HG02623 (cell line): Measurements from ENCODE around the gene CECR2.

Experiments used
- ATAC-seq: cut with Tn5 transposase; IDR thresholded peaks from one replicate; pipeline ENCODE4 v1.9.1; 2021; ENCODE audit warnings: moderate library complexity; ENCODE audit not compliant: unreplicated experiment

The CECR2 gene

DNA sequence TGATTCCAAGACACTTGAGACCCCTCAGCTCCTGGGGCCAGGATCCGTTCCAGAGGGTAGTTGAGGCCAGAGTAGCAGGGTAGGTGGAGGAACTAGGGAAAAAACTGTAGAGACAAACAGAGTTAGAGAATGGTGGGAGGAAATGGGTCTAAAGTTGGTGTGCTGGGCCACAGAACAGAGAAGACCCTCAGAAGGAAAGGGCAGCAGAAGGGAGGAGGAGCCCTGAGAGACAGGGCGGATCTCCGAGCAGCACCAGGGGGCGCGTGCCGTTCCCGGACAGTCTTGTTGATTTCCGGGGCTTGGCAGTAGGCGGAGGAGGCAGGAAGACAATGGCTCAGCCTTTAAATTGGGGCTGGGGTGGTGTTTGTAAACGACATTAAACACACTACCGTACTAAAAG is 2.4 kb upstream of the CECR2 start:
- no peak for ATAC-seq

- no peak for ATAC-seq
Observed at GRCh38 chr22:17368144-17368543, 1.1 kb upstream of the CECR2 start.

DNA sequence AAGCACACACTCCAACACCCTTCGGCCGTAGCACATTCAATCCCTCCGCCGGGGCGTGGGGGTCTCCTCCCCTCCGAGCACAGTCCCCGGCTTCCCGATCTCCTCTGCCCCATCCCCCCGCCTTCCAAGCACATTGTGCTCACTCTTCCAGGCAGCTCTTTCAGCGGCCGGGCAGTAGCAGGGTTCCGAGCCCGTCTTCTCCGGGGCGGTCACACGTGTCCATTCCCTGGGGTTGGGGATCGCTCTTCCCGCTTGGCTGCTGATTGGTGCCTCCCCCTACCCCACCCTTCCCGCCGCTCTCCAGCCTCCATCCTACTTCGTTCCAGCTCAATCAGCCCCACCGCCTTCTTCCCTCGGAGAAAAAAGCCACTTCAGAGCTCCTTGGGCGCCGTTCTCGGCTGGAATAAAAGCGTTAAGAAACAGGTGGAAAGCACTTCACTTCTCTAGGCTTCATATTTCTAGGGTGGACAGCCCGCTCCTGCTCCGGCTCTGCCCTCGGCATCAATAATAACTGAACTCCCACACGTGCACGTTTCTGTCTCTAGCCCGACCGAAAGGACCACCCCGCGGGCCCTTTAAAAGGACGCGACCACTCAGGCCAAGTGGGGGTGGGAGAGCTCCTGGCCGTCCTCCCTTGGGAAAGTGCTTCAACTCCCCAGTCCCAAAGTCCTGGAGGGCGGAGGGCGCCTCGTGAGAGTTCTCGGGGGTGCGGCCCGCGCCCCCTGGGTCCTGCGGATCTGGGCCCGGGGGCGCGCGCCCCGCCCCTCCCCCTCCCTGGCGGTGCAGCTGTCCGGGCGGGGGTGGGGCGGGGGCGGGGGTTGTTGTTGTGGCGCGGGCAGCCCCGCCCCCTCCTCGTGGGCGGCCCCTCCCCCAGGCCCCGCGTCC is 464 bp upstream of the CECR2 start:
- no peak for ATAC-seq

- ATAC-seq = no peak
Observed at GRCh38 chr22:17370026-17370765, 936 bp downstream of the CECR2 start.

GRCh38 chr22:17370766-17371432 is 1.6 kb downstream of the CECR2 start:
- no peak for ATAC-seq

DNA sequence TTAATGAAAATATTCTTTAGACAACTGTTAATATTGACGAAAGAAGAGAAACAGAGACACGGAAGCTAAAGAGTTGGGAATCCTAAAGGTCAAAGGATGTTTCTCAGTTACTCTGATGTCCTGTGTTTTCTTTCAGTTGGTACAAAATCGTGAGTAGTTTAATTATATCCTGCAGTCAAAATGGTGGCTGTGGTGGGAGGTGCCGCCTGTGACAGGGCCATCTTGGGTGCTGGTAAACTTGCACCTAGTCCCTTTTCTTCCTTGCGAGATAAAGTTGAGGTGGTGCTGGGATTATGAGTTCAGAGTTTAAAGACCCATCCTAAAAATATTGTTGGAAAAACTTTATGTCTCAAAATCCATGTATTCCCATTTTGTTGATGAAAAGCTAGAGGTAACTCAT is 2.2 kb downstream of the CECR2 start:
- no peak for ATAC-seq

DNA sequence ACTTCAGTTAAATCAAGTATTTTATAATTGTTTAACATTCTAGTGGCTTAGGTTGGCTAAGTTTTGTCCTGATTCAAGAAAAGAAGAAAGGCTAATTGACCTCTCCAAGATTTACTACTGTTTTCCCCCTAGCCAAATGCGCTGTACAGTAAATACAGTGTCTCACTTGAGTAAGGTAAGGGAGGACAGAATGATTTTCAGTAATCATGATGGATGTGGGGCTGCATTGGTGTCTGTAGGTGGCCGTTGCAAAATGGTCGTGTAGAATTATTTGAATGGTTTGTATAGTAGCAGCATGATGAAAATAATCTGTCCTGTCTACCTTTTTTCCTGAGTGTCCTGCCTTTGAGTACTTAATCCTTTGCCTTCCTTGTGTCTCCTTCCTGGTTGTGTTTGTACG is 4.6 kb downstream of the CECR2 start:
- ATAC-seq = no peak

- ATAC-seq = no peak
Observed at GRCh38 chr22:17375914-17376614, 6.8 kb downstream of the CECR2 start.

DNA sequence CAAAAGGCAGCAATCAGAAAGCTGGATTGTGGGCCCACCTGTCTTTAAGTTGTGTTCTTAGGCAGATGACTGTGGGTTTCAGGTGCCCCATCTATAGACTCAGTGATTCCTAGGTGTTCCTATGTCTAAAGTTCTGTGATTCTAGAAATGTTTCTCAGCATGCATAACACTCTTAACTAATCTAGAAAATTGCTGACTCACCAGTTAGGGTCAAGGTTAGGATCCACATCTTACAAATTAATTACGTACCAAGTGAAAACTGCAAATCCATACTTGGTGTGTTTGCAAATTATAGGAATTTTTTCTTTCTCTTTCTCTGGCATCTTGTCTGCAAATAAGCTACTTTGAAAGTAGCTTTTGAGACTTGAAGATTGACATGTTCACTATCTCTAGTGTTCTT is 7.7 kb downstream of the CECR2 start:
- no peak for ATAC-seq

- ATAC-seq = no peak
Observed at GRCh38 chr22:17379944-17380343, 10.7 kb downstream of the CECR2 start.

DNA sequence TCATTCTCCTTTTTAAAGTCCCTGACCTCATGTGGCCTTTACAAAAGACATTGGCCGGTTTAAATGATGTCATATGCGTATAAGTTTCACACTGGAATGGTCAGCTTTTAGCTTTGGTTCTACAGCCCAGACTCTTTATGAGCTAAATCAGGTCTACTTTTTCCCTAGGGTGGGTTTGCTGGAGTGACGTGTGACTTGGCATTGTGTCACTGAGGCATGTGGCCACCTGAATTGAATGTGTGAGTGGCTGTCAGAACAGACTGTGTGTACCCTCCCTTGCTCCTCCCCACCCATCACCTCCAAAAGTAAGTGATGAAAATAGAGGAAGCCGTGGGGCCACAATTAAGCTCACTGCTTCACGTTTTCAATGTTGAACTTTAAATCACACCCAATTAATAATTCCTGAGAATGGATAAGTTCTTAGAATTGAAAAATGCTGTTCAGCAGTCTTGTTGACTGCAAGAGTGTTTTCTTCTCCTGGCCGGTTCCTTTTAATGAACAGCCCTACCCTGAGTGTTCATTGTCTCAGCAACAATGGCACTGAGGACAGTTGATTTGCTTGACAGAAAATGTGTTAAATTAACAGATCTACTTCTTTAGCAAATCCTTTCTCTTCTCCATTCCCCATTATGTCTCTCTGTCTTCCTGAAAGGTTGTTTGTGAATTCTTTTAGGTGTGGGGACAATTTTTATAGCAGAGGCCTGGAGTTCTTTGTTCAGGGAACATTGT is 11.3 kb downstream of the CECR2 start:
- ATAC-seq = no peak

- no peak for ATAC-seq
Observed at GRCh38 chr22:17381192-17381913, 12.1 kb downstream of the CECR2 start.

DNA sequence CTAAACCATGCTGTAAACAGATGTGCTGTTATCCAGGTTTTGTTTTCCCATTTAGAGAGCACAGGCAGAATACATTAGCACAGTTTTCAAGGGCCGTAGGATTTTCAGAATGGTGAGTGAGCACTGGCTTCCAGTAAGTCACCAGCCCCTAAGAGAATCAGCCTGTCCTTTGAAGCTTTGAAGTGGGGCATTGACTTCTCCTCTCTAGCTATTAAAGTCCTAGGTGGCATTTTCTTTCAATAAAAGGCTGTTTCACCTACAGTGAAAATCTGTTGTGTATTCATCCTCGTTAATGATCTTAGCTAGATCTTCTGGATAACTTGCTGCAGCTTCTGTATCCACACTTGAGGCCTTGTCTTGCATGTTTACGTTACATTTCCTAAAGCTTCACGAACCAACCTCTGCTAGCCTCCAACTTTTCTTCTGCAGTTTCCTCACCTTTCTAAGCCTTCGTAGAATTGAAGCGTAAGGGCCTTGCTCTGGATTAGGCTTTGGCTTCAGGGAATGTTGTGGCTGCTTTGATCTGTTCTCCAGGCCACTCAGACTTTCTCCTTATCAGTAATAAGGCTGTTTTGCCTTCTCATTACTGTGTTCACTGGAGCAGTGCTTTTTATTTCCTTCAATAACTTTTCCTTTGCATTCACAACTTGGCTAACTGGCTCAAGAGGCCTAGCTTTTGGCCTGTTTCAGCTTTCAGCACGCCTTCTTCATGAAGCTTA is 15.5 kb downstream of the CECR2 start:
- ATAC-seq = no peak

GRCh38 chr22:17387356-17387755 is 18.1 kb downstream of the CECR2 start:
- no peak for ATAC-seq

GRCh38 chr22:17388235-17388634 is 19.0 kb downstream of the CECR2 start:
- no peak for ATAC-seq

DNA sequence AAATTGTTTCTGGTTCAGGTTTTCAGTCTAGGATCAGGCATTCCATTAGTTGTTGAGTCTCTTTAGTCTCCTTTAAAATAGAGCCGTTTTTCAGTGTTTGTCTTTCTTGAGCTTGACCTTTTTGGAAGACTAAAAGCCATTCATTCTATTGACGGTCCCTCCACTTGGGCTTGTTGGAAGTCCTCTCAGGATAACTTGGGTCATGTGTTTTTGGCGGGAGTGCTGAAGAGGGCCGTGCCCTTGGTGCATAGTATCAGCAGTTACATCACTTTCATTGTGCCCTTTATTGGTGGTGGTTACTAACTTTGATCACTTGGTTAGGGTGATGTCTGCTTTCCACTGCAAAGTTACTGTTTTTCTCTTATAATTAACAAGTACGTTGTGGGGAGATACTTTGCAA is 20.8 kb downstream of the CECR2 start:
- ATAC-seq = no peak

DNA sequence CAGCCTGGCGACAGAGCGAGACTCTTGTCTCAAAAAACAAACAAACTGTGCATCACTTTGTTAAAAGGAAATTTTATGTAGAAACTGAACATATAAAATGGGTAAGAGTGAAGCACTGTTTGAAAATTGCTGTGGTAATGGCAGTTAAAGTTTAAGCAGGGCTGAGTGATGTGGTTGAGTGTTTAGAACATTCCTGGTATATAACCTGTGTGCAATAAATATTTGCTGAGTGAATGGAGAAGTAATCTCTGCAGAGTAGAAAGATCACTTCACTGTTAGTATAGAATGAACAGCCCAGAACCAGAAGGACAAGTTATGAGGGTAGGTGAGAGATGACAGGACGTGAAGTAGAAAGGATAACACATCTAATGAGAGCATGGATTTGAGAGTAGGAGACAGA is 27.3 kb downstream of the CECR2 start:
- no peak for ATAC-seq

GRCh38 chr22:17397756-17398547 is 28.7 kb downstream of the CECR2 start:
- no peak for ATAC-seq
